ENCODE measurements around the gene PTDSS2. TPM values are rescaled to one million over a fixed set of nuclear protein-coding genes. Genes with fewer than 3 reads are reported as not detected.

Gene PTDSS2
- total and polyA plus RNA-seq, 2 donors (not counting 1 experiment from before 2014, with no cell fraction given), result 22.1 to 29.0 TPM

DNA sequence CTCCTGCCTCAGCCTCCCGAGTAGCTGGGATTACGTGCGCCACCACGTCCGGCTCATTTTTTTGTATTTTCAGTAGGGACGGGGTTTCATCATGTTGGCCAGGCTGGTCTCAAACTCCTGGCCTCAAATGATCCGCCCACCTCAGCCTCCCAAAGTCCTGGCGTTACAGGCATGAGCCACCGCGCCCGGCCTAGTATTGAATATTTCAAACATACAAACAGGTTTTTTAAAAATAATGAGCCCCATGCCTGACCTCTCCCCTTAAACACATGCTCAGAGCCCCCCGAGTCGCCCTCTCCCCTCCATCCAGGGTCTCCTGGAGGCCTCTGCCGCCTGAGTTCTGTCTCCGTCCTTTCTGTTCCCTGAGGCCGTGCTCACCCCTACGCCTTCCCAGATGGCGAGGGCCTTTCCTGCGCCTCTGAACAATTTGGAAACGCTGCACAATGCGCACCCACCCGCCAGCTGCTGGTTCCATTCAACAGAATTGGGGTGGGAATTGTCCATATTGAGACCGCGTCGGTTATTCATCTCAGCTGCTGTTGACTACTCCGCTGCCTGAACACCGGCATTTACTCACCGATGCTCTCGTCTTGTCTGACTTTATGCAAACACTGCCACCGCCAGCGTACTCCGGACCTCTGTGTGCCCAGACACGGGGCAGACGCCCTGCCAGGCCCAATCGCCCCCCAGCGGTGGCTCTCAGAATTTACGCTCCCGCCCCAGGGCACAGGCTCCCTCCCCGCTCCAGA is 70.5 kb downstream of the PTDSS2 start:
- H3K4me1 ChIP-seq (ENCODE audit: control insufficient read depth in 2 of 2, insufficient read depth in 2 of 2, low read length in 2 of 2), result peaks cover 3 to 4% of the 10 kb centered on the region in 2 donors
- H2AFZ ChIP-seq (ENCODE audit: insufficient read depth, low read depth, low read length, poor library complexity, severe bottlenecking), result no peak overlapping the region
- H3K27me3 Mint-ChIP-seq, result no peaks in the 10 kb centered on the region
- H3K4me2 ChIP-seq (replicated peaks; ENCODE audit: low read depth, low read length, poor library complexity, severe bottlenecking), result no peak overlapping the region
- 98% methylated on average over 33 of the region's 39 CpGs for WGBS (ENCODE audit: insufficient coverage)
- POLR2A ChIA-PET, result no interaction called here
- no peak overlapping the region for H3K27ac ChIP-seq (ENCODE audit: low read length in 2 of 2)
- no peaks in the 10 kb centered on the region for H3K36me3 ChIP-seq (replicated peaks in 1 of 2; ENCODE audit: control extremely low read depth in 1 of 2, control insufficient read depth in 1 of 2, extremely low read depth in 1 of 2, insufficient read depth in 2 of 2, low read length in 1 of 2)
- intact Hi-C loops (cut with micrococcal nuclease), result no loop called here
- H3K4me1 Mint-ChIP-seq, result peaks cover 9% of the 10 kb centered on the region
- peaks cover 0 to 22% (median 0%) of the 10 kb centered on the region in 3 donors for H3K9me3 ChIP-seq (ENCODE audit: control extremely low read depth in 1 of 3, control insufficient read depth in 2 of 3, insufficient read depth in 1 of 3, low read length in 2 of 3)
- no peak overlapping the region for H3K4me3 Mint-ChIP-seq
- H3K79me2 ChIP-seq (ENCODE audit: control insufficient read depth, insufficient read depth, low read length), result no peaks in the 10 kb centered on the region
- no peak overlapping the region for H3K27ac Mint-ChIP-seq
- CTCF ChIA-PET, result no interaction called here
- H3K9me3 Mint-ChIP-seq (ENCODE audit: insufficient read depth), result peaks cover 3% of the 10 kb centered on the region
- no peaks in the 10 kb centered on the region for H4K20me1 ChIP-seq (ENCODE audit: control insufficient read depth, insufficient read depth, low read length, poor library complexity, severe bottlenecking)
- H3K27me3 ChIP-seq (replicated peaks in 1 of 4; ENCODE audit: control extremely low read depth in 1 of 4, control insufficient read depth in 3 of 4, insufficient read depth in 4 of 4, low read length in 3 of 4), result no peaks in the 10 kb centered on the region
- no peak for TF ChIP-seq EZH2 (IDR thresholded peaks at IDR 0.05; ENCODE audit: borderline replicate concordance, insufficient read depth, low read depth, low read length, poor library complexity, severe bottlenecking)
- TF ChIP-seq, protein P1, sequence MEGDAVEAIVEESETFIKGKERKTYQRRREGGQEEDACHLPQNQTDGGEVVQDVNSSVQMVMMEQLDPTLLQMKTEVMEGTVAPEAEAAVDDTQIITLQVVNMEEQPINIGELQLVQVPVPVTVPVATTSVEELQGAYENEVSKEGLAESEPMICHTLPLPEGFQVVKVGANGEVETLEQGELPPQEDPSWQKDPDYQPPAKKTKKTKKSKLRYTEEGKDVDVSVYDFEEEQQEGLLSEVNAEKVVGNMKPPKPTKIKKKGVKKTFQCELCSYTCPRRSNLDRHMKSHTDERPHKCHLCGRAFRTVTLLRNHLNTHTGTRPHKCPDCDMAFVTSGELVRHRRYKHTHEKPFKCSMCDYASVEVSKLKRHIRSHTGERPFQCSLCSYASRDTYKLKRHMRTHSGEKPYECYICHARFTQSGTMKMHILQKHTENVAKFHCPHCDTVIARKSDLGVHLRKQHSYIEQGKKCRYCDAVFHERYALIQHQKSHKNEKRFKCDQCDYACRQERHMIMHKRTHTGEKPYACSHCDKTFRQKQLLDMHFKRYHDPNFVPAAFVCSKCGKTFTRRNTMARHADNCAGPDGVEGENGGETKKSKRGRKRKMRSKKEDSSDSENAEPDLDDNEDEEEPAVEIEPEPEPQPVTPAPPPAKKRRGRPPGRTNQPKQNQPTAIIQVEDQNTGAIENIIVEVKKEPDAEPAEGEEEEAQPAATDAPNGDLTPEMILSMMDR (IDR thresholded peaks at IDR 0.05), result no peak
- no peak for ATAC-seq (ENCODE audit: low read depth)
- H3K9ac ChIP-seq (ENCODE audit: low read length), result no peak overlapping the region
- no peak for DNase-seq
- H3K4me3 ChIP-seq (ENCODE audit: control extremely low read depth in 1 of 5, extremely low read depth in 1 of 5, insufficient read depth in 1 of 5, low read depth in 2 of 5, low read length in 4 of 5), result no peak overlapping the region

DNA sequence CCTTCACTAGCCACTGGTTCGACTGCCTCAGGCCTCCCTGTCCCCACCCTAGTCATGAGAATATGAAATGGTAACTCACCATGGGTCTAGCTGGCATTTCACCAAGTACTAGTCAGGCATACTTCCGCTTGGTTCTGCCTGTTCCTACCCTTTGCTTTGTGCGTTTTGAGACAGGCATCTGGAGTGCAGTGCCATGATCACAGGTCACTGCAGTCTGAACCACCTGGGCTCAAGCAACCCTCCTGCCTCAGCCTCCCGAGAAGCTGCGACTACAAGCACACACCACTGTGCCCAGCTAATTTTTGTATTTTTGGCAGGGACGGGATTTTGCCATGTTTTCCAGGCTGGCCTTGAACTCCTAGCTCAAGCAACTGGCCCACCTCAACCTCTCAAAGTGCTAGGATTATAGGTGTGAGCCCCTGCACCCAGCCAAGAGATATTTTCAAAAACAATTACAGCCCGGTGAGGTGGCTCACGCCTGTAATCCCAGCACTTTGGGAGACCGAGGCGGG is 71.2 kb downstream of the PTDSS2 start:
- Mint-ChIP-seq H3K27ac (no peak overlapping the region), H3K27me3 (no peaks in the 10 kb centered on the region), H3K9me3 (ENCODE audit: insufficient read depth) (peaks cover 3% of the 10 kb centered on the region), H3K4me3 (no peak overlapping the region), H3K4me1 (peaks cover 9% of the 10 kb centered on the region)
- TF ChIP-seq, protein P1 (IDR thresholded peaks at IDR 0.05), result no peak
- no peak for TF ChIP-seq EZH2 (IDR thresholded peaks at IDR 0.05; ENCODE audit: borderline replicate concordance, insufficient read depth, low read depth, low read length, poor library complexity, severe bottlenecking)
- POLR2A ChIA-PET, result no interaction called here
- DNase-seq, result no peak
- Histone ChIP-seq H3K4me1 (ENCODE audit: control insufficient read depth in 2 of 2, insufficient read depth in 2 of 2, low read length in 2 of 2) (peaks cover 3 to 4% of the 10 kb centered on the region in 2 donors), H3K4me2 (replicated peaks; ENCODE audit: low read depth, low read length, poor library complexity, severe bottlenecking) (no peak overlapping the region), H2AFZ (ENCODE audit: insufficient read depth, low read depth, low read length, poor library complexity, severe bottlenecking) (no peak overlapping the region), H3K36me3 (replicated peaks in 1 of 2; ENCODE audit: control extremely low read depth in 1 of 2, control insufficient read depth in 1 of 2, extremely low read depth in 1 of 2, insufficient read depth in 2 of 2, low read length in 1 of 2) (no peaks in the 10 kb centered on the region), H4K20me1 (ENCODE audit: control insufficient read depth, insufficient read depth, low read length, poor library complexity, severe bottlenecking) (no peaks in the 10 kb centered on the region), H3K27me3 (replicated peaks in 1 of 4; ENCODE audit: control extremely low read depth in 1 of 4, control insufficient read depth in 3 of 4, insufficient read depth in 4 of 4, low read length in 3 of 4) (no peaks in the 10 kb centered on the region), H3K9me3 (ENCODE audit: control extremely low read depth in 1 of 3, control insufficient read depth in 2 of 3, insufficient read depth in 1 of 3, low read length in 2 of 3) (peaks cover 0 to 22% (median 0%) of the 10 kb centered on the region in 3 donors), H3K4me3 (ENCODE audit: control extremely low read depth in 1 of 5, extremely low read depth in 1 of 5, insufficient read depth in 1 of 5, low read depth in 2 of 5, low read length in 4 of 5) (no peak overlapping the region), H3K79me2 (ENCODE audit: control insufficient read depth, insufficient read depth, low read length) (no peaks in the 10 kb centered on the region), H3K9ac (ENCODE audit: low read length) (no peak overlapping the region), H3K27ac (ENCODE audit: low read length in 2 of 2) (no peak overlapping the region)
- CTCF ChIA-PET, result interaction anchor here (1.1 kb wide), 1 partner anchor 16 kb away, joined by 3 read pairs; no protein-coding TSS in a partner anchor
- intact Hi-C loops (cut with micrococcal nuclease), result no loop called here
- 97% methylated on average over 6 of the region's 10 CpGs for WGBS (ENCODE audit: insufficient coverage)
- ATAC-seq (ENCODE audit: low read depth), result no peak

All from B cell (primary cell).